Measurements from ENCODE around the gene SRRM4.

DNA sequence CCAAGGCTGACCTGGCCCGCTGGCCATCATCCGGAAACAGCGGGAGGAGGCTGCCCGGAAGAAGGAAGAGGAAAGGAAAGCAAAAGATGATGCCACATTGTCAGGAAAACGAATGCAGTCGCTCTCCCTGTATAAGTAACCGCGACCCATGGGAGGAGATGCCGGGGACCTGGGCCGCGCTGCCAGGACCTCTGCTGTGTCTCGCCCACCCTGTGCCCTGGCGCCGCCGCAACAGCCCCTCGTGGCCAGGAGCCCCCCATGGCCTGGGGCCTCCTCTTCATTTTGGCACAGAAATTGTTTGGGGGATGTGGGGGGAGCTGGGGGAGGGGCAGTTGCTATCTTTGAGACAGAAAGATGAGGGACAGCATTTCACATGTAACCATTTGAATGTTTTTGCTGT, 213.9 kb downstream of the SRRM4 start:
- TF ChIP-seq POLR2AphosphoS5 (IDR thresholded peaks at IDR 0.05) (no peak), POLR2A (IDR thresholded peaks at IDR 0.05) (no peak)
